GM08714 (cell line): ENCODE results near the gene KCNG3.

Source experiments
- H3K4me3 ChIP-seq: fragments of 200-500 bp; sonication (Bioruptor generic); 2 replicates; pipeline ENCODE4 v1.5.1; 2014; ENCODE audit warnings: mild to moderate bottlenecking, low read length, inconsistent platforms
- ZNF274 ChIP-seq: IDR thresholded peaks from 2 replicates; pipeline ENCODE4 v1.6.1; 2012; ENCODE audit warnings: mild to moderate bottlenecking, low read depth, low read length

The KCNG3 gene

GRCh38 chr2:42498497-42498896 is 4.7 kb upstream of the KCNG3 start:
- no peak overlapping the region for H3K4me3 ChIP-seq
- TF ChIP-seq ZNF274: no peak

- no peak for TF ChIP-seq ZNF274
- H3K4me3 ChIP-seq: no peak overlapping the region
Measured at GRCh38 chr2:42495611-42496010, 1.8 kb upstream of the KCNG3 start.

DNA sequence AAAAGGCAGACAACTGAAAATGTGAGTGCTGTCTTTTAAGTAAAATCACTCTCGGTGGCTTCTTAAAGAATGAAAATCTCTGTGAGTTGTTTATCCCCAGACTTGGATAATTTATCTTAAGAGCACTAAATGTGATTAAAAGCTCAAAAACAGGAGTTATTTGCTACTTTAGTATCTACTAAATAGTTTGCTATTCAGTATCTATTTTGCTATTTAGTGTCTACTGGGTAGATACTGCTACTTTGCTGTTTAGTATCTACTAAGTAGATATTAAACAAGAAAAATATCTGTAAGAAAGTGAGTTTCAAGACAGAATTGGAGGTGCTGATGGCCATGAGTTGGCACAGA is 1.4 kb upstream of the KCNG3 start:
- no peak overlapping the region for H3K4me3 ChIP-seq
- no peak for TF ChIP-seq ZNF274

- no peak for TF ChIP-seq ZNF274
- H3K4me3 ChIP-seq: peak overlapping the region; percentile 63
Measured at GRCh38 chr2:42494355-42495233, 812 bp upstream of the KCNG3 start.

- no peak overlapping the region for H3K4me3 ChIP-seq
- no peak for TF ChIP-seq ZNF274
Measured at GRCh38 chr2:42492691-42493467, 903 bp downstream of the KCNG3 start.

DNA sequence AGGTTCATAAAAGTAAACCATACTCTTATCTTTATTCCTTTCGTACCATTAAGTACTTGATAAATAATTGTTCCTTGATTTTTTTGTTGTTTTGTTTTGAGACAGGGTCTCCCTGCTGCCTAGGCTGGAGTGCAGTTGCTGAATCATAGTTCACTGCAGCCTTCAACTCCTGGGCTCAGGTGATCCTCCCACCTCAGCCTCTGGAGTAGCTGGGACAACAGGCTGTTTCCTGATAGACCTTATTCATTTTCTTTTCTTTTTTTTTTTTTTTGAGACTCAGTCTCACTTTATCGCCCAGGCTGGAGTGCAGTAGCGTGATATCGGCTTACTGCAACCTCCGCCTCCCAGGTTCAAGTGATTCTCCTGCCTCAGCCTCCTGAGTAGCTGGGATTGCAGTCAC is 5.5 kb downstream of the KCNG3 start:
- TF ChIP-seq ZNF274: no peak
- no peak overlapping the region for H3K4me3 ChIP-seq

GRCh38 chr2:42486145-42486906 is 7.5 kb downstream of the KCNG3 start:
- no peak overlapping the region for H3K4me3 ChIP-seq
- TF ChIP-seq ZNF274: no peak

DNA sequence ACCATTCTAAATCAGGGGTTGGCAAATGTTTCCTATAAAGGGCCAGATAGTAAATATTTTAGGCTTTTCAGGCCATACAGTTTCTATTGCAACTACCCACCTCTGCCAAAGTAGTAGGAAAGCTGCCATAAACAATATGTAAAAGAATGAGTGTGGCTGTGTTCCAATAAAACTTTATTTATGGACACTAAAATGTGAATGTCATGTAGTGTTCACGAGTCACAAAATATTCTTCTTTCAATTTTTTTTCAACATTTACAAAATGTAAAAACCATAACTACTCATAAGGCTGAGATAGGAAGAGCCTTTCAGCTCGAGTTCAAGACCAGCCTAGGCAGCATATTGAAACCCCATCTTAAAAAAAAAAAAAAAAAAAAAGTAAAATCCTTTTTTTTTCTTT is 13.4 kb downstream of the KCNG3 start:
- no peak overlapping the region for H3K4me3 ChIP-seq
- TF ChIP-seq ZNF274: no peak

- no peak for TF ChIP-seq ZNF274
- H3K4me3 ChIP-seq: no peak overlapping the region
Measured at GRCh38 chr2:42474765-42475454, 18.9 kb downstream of the KCNG3 start.

GRCh38 chr2:42470706-42471105 is 23.1 kb downstream of the KCNG3 start:
- H3K4me3 ChIP-seq: no peak overlapping the region
- TF ChIP-seq ZNF274: no peak

DNA sequence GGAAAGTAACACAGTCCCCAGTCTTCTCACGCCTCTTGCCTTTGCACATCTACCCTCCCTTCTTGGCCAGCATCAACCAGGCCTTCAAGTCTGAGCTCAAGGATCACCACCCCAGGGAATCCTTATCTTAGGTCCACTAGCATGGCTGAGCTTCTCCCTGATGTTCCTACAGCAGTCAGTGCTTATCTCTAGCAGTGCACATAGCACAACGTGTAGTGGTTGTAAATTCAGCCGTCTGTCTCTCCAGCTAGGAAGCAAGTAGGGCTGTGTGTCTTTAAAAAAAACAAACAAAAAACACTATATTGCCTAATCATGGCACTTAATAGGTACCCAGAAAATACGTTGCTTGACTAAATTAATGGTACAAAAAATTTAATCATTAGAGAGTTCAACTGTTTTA is 29.2 kb downstream of the KCNG3 start:
- no peak for TF ChIP-seq ZNF274
- H3K4me3 ChIP-seq: no peak overlapping the region

DNA sequence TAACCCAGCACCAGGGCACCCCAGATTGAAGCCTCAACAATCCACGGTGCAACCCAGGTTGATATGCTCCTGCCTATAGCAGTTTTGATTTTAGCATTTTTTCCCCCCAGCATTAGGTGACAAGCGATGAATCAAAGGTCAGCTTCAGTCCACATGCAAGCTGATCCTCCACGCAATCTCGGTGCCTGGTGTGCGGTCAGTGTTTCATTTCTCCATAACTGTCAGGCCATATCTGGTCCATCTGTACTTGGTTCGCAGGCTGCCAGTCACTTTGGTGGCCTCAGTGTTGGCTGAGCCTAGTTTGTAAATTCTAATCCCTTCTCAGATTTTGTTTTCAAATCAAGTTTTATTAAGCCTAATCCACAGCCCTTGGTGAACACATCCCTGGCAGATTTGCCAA is 30.2 kb downstream of the KCNG3 start:
- TF ChIP-seq ZNF274: no peak
- H3K4me3 ChIP-seq: no peak overlapping the region

DNA sequence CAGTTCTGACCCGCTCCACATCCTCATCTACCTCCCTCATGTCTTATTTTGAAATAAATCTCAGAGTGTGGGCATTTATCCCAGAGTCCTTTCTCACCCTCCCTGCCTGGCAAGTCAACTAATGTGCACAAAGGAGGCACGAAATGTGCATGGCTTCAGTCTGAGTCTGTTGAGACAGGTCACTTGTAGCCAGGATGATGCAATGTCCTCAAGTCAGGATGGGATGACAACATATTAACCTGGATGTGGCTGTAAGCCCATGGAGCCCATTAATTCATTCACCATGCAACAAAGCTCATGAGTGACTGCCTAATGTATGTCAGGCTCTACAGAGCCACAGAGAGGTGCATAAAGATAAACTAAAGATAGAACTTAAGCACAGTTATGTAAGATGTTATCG is 34.5 kb downstream of the KCNG3 start:
- no peak overlapping the region for H3K4me3 ChIP-seq
- TF ChIP-seq ZNF274: no peak

- H3K4me3 ChIP-seq: no peak overlapping the region
- no peak for TF ChIP-seq ZNF274
Measured at GRCh38 chr2:42458396-42458795, 35.4 kb downstream of the KCNG3 start.
